Transverse colon (tissue), 4 donors: ENCODE measurements around the gene IFT74. TPM values are rescaled to one million over a fixed set of nuclear protein-coding genes. Genes with fewer than 3 reads are reported as not detected.

Source experiments
- DNase-seq: peaks from one replicate; pipeline ENCODE4 v3.0.0-alpha.2; 2019
- H3K27ac ChIP-seq, 4 donors: fragments of 200-600 bp; sonication (generic); 2 replicates each; pipeline ENCODE4 v1.5.1; 2016 to 2018; ENCODE audit warnings: inconsistent platforms in 4 of 4
- H3K27me3 ChIP-seq: fragments of 200-600 bp; sonication (generic); 2 replicates; pipeline ENCODE4 v1.5.1; 2017; ENCODE audit warnings: inconsistent platforms
- H3K36me3 ChIP-seq, 4 donors: fragments of 200-600 bp; sonication (generic); 2 replicates each; pipeline ENCODE4 v1.5.1; 2017 to 2019; ENCODE audit warnings: inconsistent platforms in 4 of 4
- H3K4me1 ChIP-seq, 4 donors: fragments of 200-600 bp; sonication (generic); 2 replicates each; pipeline ENCODE4 v1.5.1; 2017 to 2020; ENCODE audit warnings: inconsistent platforms in 4 of 4
- H3K4me3 ChIP-seq, 4 donors: fragments of 200-600 bp; sonication (generic); 1 replicate in 1 of 4; 2 replicates in 3 of 4; pipeline versions ENCODE4 v1.5.1 to v1.6.1; 2017 to 2019; ENCODE audit warnings: inconsistent platforms in 4 of 4
- H3K9me3 ChIP-seq, 2 donors: fragments of 200-600 bp; sonication (generic); 2 replicates each; pipeline ENCODE4 v1.5.1; 2017 to 2019; ENCODE audit warnings: inconsistent platforms in 2 of 2
- EP300 ChIP-seq: sonication (generic); formaldehyde crosslinking; IDR thresholded peaks from one replicate; pipeline ENCODE4 v1.6.1; 2017; ENCODE audit warnings: antibody characterized with exemption, low read depth
- POLR2A ChIP-seq: fragments of 450-650 bp; IDR thresholded peaks from one replicate; pipeline ENCODE4 v1.6.1; 2016; ENCODE audit warnings: antibody characterized with exemption, mild to moderate bottlenecking, moderate library complexity
- POLR2AphosphoS5 ChIP-seq, 3 donors: sonication (generic); formaldehyde crosslinking; IDR thresholded peaks; one replicate each; pipeline ENCODE4 v1.6.1; 2016; ENCODE audit warnings: antibody characterized with exemption in 3 of 3
- WGBS, 2 donors: methylation state at CpG; one replicate each; pipeline ENCODE4 v1.1.5; 2018; ENCODE audit warnings: low coverage in 1 of 2; 5-methylcytosine and 5-hydroxymethylcytosine counted together
- in situ Hi-C, 4 donors: fragments of 200-750 bp; cut with MboI; loops; one replicate each; pipeline versions ENCODE4 v1.15.0 to v1.15.1; 2017; ENCODE audit warnings: low sequenced_read_pairs in 3 of 4, low pct_ligation_motif_present in 1 of 4, low pct_unique_long_range_greater_than_20kb in 1 of 4
- intact Hi-C: fragments of 100-400 bp; cut with DNase I; formaldehyde crosslinking; loops from one replicate; pipeline ENCODE4 v1.15.1; 2023; ENCODE audit warnings: low total_unique reads
- total RNA-seq, 4 donors: library from RNA; depleted of rRNA; stranded (reverse); fragments of >200 nt; gene quantifications; one replicate each; pipeline ENCODE4 v1.1.0, GENCODE V29; 2016
- TF ChIP-seq, protein P1 (sequence below), 5 experiments: fragments of 200-600 bp in 3 of 5; fragments of 450-650 bp in 2 of 5; sonication (generic) in 3 of 5; IDR thresholded peaks; 1 replicate in 2 of 5; 2 replicates in 3 of 5; pipeline ENCODE4 v1.5.1; 2016 to 2017; ENCODE audit warnings: antibody characterized with exemption in 5 of 5, inconsistent platforms in 3 of 5, mild to moderate bottlenecking in 2 of 5, moderate library complexity in 1 of 5

Gene IFT74
- total RNA-seq, 4 donors from 2014 or later: 1.9 to 14.3 (median 9.0) TPM

DNA sequence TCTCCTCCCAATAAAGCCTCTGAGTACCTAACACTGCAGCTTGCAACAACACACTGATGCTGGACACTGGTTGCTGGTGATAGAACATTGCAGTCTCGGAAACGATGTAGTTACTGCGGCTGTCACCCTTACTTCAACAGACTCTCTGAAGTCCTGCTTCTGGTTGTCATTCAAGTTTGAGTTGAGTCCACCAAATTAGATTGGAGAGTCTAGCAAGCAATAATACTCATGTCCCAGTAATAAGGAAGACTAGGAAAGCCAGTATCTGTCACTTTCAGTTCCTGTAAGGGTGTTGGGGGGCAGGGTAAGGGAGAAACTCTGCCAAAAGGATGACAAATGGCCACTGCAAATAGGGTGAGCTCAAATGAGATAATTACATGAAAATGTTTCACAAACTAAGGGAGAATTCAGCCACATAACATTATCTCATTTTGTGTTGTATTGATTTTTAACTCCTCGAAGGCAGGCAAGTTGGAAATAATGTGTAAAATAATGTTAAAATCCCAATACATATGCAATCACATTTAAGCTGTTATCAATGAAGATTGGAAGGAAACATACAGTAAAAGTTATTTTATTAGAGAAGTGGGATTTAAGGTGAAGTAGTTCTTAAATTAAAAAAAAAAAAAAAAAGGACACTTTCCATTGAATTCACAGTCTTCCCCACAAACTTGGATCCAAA lies 849 bp upstream of the IFT74 start:
- in situ Hi-C loops (loop anchor here in 1 of 4 donors (10.0 kb wide), 1 partner anchor 61 kb away; the partner anchor contains the start of gene CAAP1), intact Hi-C loops (no loop called here)
- no peaks in the 10 kb centered on the region for H3K36me3 ChIP-seq
- H3K27me3 ChIP-seq: no peaks in the 10 kb centered on the region
- no peak for TF ChIP-seq POLR2AphosphoS5 (IDR thresholded peaks at IDR 0.05)
- H3K27ac ChIP-seq: peak overlapping the region; percentile 86 to 92 (median 88)
- peak; percentile 24 for DNase-seq
- H3K9me3 ChIP-seq: no peaks in the 10 kb centered on the region
- 30 to 62% methylated on average over 1 to 4 of the region's 4 CpGs for WGBS, 2 donors
- H3K4me1 ChIP-seq: peaks cover 6 to 23% (median 13%) of the 10 kb centered on the region in 4 donors
- H3K4me3 ChIP-seq: peak overlapping the region; percentile 12 to 56 (median 46)

DNA sequence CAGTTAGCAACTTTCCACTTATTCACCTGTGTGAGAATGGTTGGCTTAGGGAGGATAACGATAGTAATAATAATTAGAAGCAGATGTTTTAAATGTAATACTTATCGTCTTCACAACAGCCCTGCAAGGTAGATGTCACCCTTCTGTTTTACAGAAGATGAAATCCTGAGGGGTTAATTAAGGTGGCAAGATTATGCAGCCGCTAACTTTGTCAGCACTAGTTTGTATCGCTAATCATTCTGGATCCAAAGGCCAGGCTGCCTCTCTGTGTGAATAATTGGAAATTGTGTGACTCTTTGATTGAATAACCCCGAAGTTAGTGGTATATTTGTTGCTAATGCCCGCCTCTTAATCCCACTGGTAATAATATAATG lies 635 bp downstream of the IFT74 start:
- no peak for TF ChIP-seq POLR2A
- TF ChIP-seq EP300: no peak
- TF ChIP-seq POLR2AphosphoS5 (IDR thresholded peaks at IDR 0.05): no peak
- TF ChIP-seq, protein P1, sequence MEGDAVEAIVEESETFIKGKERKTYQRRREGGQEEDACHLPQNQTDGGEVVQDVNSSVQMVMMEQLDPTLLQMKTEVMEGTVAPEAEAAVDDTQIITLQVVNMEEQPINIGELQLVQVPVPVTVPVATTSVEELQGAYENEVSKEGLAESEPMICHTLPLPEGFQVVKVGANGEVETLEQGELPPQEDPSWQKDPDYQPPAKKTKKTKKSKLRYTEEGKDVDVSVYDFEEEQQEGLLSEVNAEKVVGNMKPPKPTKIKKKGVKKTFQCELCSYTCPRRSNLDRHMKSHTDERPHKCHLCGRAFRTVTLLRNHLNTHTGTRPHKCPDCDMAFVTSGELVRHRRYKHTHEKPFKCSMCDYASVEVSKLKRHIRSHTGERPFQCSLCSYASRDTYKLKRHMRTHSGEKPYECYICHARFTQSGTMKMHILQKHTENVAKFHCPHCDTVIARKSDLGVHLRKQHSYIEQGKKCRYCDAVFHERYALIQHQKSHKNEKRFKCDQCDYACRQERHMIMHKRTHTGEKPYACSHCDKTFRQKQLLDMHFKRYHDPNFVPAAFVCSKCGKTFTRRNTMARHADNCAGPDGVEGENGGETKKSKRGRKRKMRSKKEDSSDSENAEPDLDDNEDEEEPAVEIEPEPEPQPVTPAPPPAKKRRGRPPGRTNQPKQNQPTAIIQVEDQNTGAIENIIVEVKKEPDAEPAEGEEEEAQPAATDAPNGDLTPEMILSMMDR (IDR thresholded peaks at IDR 0.05): no peak
- WGBS, 2 donors: 21 to 32% methylated on average over 6 of the region's 6 CpGs
- no peaks in the 10 kb centered on the region for H3K27me3 ChIP-seq
- no peaks in the 10 kb centered on the region for H3K36me3 ChIP-seq
- H3K27ac ChIP-seq: peak overlapping the region; percentile 86 to 92 (median 88)
- H3K9me3 ChIP-seq: no peaks in the 10 kb centered on the region
- H3K4me3 ChIP-seq: peak overlapping the region; percentile 10 to 56 (median 46)
- H3K4me1 ChIP-seq: peaks cover 6 to 23% (median 13%) of the 10 kb centered on the region in 4 donors
- intact Hi-C loops: no loop called here
- in situ Hi-C loops: loop anchor here in 1 of 4 donors (10.0 kb wide), 1 partner anchor 62 kb away; the partner anchor contains the start of gene CAAP1
- no peak for DNase-seq

DNA sequence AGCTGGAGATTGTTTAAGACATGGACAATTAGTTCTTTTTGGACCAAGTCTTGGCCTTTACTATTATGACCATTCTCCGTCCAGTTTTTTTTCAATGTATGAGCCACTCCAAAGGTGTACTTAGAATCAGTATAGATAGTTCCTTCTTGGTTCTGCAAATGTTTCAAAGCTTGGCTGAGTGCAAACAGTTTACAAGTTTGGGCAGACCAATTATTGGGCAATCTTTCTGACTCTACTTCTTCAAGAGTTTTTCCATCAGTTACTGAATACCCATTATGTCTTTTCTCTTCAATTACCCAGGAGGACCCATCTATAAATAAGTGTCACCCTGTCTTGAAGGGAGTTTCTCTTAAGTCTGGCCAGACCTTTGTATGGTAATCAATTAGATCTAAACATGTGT lies 15.5 kb downstream of the IFT74 start:
- Histone ChIP-seq H3K27me3 (no peaks in the 10 kb centered on the region), H3K27ac (no peak overlapping the region), H3K4me1 (peaks cover 0 to 3% (median 0%) of the 10 kb centered on the region in 4 donors), H3K4me3 (no peak overlapping the region), H3K9me3 (no peaks in the 10 kb centered on the region), H3K36me3 (peaks cover 0 to 3% (median 0%) of the 10 kb centered on the region in 4 donors)
- no peak for DNase-seq
- in situ Hi-C loops: loop anchor here in 2 of 4 donors (10.0 kb wide), 2 partner anchors 227 to 237 kb away; no protein-coding TSS in a partner anchor
- WGBS, 2 donors: 86 to 90% methylated on average over 1 of the region's 1 CpG
- intact Hi-C loops: loop anchor here (5.0 kb wide), 1 partner anchor 229 kb away; no protein-coding TSS in a partner anchor
- no peak for TF ChIP-seq EP300
- no peak for TF ChIP-seq POLR2AphosphoS5 (IDR thresholded peaks at IDR 0.05)
- TF ChIP-seq POLR2A: no peak
- TF ChIP-seq, protein P1 (IDR thresholded peaks at IDR 0.05): no peak

DNA sequence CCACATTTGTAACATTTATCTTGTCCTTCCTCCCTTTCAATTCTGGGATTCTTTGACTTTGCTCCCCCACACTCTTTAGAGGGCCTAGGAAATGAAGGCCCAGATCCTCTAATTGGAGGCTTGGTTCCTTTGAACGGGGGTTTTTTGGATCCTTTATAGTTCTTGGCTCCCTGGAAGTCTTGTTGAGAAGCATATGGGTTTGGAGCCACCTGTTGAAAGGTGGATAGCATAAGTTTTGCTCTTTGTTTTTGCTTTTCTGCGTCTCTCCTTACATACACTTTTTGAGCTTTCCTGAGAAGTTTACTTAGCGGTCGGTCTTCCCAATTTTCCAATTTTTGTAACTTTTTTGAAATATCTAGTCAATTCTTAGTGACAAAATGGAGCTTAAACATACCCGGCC lies 17.8 kb downstream of the IFT74 start:
- in situ Hi-C loops: loop anchor here in 2 of 4 donors (10.0 kb wide), 2 partner anchors 229 to 239 kb away; no protein-coding TSS in a partner anchor
- no peak for DNase-seq
- Histone ChIP-seq H3K9me3 (no peaks in the 10 kb centered on the region), H3K36me3 (peaks cover 0 to 3% (median 0%) of the 10 kb centered on the region in 4 donors), H3K4me1 (peaks cover 0 to 3% (median 0%) of the 10 kb centered on the region in 4 donors), H3K27me3 (no peaks in the 10 kb centered on the region), H3K4me3 (no peak overlapping the region), H3K27ac (no peak overlapping the region)
- TF ChIP-seq POLR2AphosphoS5 (IDR thresholded peaks at IDR 0.05) (no peak), EP300 (no peak), POLR2A (no peak)
- TF ChIP-seq, protein P1 (IDR thresholded peaks at IDR 0.05): no peak
- WGBS, 2 donors: 88 to 90% methylated on average over 5 of the region's 5 CpGs
- intact Hi-C loops: loop anchor here (5.0 kb wide), 1 partner anchor 232 kb away; no protein-coding TSS in a partner anchor
